Gastroesophageal sphincter (tissue), 4 donors: ENCODE measurements around the gene WDR27. TPM values are rescaled to one million over a fixed set of nuclear protein-coding genes. Genes with fewer than 3 reads are reported as not detected.

ENCODE experiments used
- ATAC-seq: fragments of 150-250 bp; one replicate; pipeline ENCODE4 v1.9.1; 2016; ENCODE audit warnings: mild to moderate bottlenecking, moderate library complexity
- H3K27ac ChIP-seq, 4 donors: fragments of 200-600 bp; sonication (generic) in 3 of 4; 1 replicate in 3 of 4; 2 replicates in 1 of 4; pipeline ENCODE4 v1.5.1; 2016 to 2019
- H3K27me3 ChIP-seq: fragments of 200-600 bp; sonication (generic); one replicate; pipeline ENCODE4 v1.5.1; 2019
- H3K36me3 ChIP-seq, 2 donors: fragments of 200-600 bp; sonication (generic); one replicate each; pipeline ENCODE4 v1.5.1; 2019; ENCODE audit warnings: control low read depth in 1 of 2
- H3K4me1 ChIP-seq, 3 donors: fragments of 200-600 bp; sonication (generic); 1 replicate in 2 of 3; 2 replicates in 1 of 3; pipeline ENCODE4 v1.5.1; 2016 to 2019; ENCODE audit warnings: control low read depth in 2 of 3
- H3K4me3 ChIP-seq, 2 donors: fragments of 200-600 bp; sonication (generic); one replicate each; pipeline ENCODE4 v1.5.1; 2019; ENCODE audit warnings: mild to moderate bottlenecking in 1 of 2, moderate library complexity in 1 of 2
- H3K9me3 ChIP-seq, 3 donors: fragments of 200-600 bp; sonication (generic); one replicate each; pipeline ENCODE4 v1.5.1; 2017 to 2019; ENCODE audit warnings: control low read depth in 2 of 3
- EP300 ChIP-seq: sonication (generic); formaldehyde crosslinking; IDR thresholded peaks from one replicate; pipeline ENCODE4 v1.6.1; 2017; ENCODE audit warnings: antibody characterized with exemption, mild to moderate bottlenecking
- POLR2A ChIP-seq, 2 donors: fragments of 450-650 bp; IDR thresholded peaks; one replicate each; pipeline ENCODE4 v1.6.1; 2017; ENCODE audit warnings: antibody characterized with exemption in 2 of 2, mild to moderate bottlenecking in 2 of 2, moderate library complexity in 1 of 2
- POLR2AphosphoS5 ChIP-seq: sonication (generic); formaldehyde crosslinking; IDR thresholded peaks from one replicate; pipeline ENCODE4 v1.6.1; 2017; ENCODE audit warnings: antibody characterized with exemption
- WGBS, 2 donors: methylation state at CpG; one replicate each; pipeline ENCODE4 v1.1.5; 2018; ENCODE audit warnings: low coverage in 1 of 2; 5-methylcytosine and 5-hydroxymethylcytosine counted together
- total RNA-seq, 4 donors: library from RNA; depleted of rRNA; stranded (reverse); fragments of >200 nt; gene quantifications; one replicate each; pipeline ENCODE4 v1.1.0, GENCODE V29; 2016
- TF ChIP-seq, protein P1 (sequence below), 4 experiments: fragments of 200-600 bp in 2 of 4; fragments of 450-650 bp in 2 of 4; sonication (generic) in 1 of 4; IDR thresholded peaks; one replicate each; pipeline ENCODE4 v1.5.1; 2017 to 2019; ENCODE audit warnings: antibody characterized with exemption in 4 of 4, mild to moderate bottlenecking in 2 of 4, moderate library complexity in 2 of 4

The WDR27 gene
- total RNA-seq, 4 donors from 2014 or later, result 10.0 to 35.0 (median 20.7) TPM

DNA sequence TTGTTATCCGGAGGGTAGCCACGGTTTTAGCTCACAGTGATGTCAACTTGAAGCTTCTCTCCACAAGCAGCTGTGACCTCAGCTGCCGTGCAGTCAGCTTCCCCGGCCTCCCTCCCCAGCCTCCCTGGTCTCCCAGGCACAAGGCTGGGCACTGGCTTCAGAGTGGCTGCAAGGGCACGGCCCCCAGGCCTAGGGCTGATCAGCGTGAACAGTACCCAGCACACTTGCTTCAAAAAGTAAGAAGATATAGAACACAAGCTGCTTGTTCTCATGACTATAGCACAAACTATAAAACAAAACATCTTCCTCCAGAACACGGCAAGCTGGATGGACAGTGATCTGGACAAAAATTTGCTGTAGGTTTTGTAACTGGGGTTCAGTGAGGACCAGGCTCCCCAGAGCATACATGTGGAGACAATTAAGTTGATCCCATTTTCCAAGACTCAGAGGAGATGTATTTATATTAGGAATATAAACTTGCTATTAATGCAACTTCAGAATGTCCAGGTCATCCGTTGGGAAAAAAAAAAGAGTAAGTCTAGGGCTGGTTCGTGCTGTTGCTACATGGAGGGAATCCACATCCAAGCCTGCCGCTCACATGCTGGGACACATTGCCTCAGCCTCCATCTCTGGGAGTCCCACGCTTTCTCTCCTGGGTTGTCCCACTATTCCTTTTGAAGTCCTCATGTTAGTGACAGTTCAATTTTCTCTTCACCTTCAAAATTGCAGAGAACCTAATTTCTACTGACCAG lies 248.8 kb downstream of the WDR27 start:
- Histone ChIP-seq H3K4me1 (peaks cover 0 to 11% (median 0%) of the 10 kb centered on the region in 3 donors), H3K9me3 (no peaks in the 10 kb centered on the region), H3K27ac (peak overlapping the region; percentile 15 to 79 (median 76)), H3K27me3 (no peaks in the 10 kb centered on the region), H3K4me3 (peak overlapping the region; percentile 39 to 47), H3K36me3 (peaks cover 0 to 3% of the 10 kb centered on the region in 2 donors)
- ATAC-seq, result no peak
- 59 to 80% methylated on average over 5 to 9 of the region's 11 CpGs for WGBS, 2 donors
- TF ChIP-seq POLR2A (IDR thresholded peaks at IDR 0.05) (no peak), POLR2AphosphoS5 (no peak), EP300 (no peak)
- TF ChIP-seq, protein P1, sequence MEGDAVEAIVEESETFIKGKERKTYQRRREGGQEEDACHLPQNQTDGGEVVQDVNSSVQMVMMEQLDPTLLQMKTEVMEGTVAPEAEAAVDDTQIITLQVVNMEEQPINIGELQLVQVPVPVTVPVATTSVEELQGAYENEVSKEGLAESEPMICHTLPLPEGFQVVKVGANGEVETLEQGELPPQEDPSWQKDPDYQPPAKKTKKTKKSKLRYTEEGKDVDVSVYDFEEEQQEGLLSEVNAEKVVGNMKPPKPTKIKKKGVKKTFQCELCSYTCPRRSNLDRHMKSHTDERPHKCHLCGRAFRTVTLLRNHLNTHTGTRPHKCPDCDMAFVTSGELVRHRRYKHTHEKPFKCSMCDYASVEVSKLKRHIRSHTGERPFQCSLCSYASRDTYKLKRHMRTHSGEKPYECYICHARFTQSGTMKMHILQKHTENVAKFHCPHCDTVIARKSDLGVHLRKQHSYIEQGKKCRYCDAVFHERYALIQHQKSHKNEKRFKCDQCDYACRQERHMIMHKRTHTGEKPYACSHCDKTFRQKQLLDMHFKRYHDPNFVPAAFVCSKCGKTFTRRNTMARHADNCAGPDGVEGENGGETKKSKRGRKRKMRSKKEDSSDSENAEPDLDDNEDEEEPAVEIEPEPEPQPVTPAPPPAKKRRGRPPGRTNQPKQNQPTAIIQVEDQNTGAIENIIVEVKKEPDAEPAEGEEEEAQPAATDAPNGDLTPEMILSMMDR (IDR thresholded peaks at IDR 0.05), result no peak

- Histone ChIP-seq H3K36me3 (peaks cover 0 to 3% of the 10 kb centered on the region in 2 donors), H3K9me3 (no peaks in the 10 kb centered on the region), H3K27me3 (no peaks in the 10 kb centered on the region), H3K27ac (peak overlapping the region; percentile 15 to 79 (median 76)), H3K4me3 (peak overlapping the region; percentile 39 to 47), H3K4me1 (peaks cover 0 to 11% (median 0%) of the 10 kb centered on the region in 3 donors)
- 33 to 34% methylated on average over 13 to 33 of the region's 36 CpGs for WGBS, 2 donors
- TF ChIP-seq EP300 (no peak), POLR2AphosphoS5 (peak; percentile 53), POLR2A (IDR thresholded peaks at IDR 0.05) (no peak)
- TF ChIP-seq, protein P1 (IDR thresholded peaks at IDR 0.05), result no peak
- ATAC-seq, result peak; percentile 81
Observed at GRCh38 chr6:169452117-169452868, 249.5 kb downstream of the WDR27 start.

GRCh38 chr6:169451065-169451838 lies 250.6 kb downstream of the WDR27 start:
- no peak for ATAC-seq
- Histone ChIP-seq H3K27ac (peak overlapping the region in 2 of 4 donors; percentile 77 to 79), H3K27me3 (no peaks in the 10 kb centered on the region), H3K4me3 (peak overlapping the region; percentile 39 to 47), H3K36me3 (peaks cover 0 to 3% of the 10 kb centered on the region in 2 donors), H3K4me1 (peaks cover 0 to 11% (median 0%) of the 10 kb centered on the region in 3 donors), H3K9me3 (no peaks in the 10 kb centered on the region)
- TF ChIP-seq, protein P1 (IDR thresholded peaks at IDR 0.05), result no peak
- TF ChIP-seq POLR2A (IDR thresholded peaks at IDR 0.05), result no peak
- no peak for TF ChIP-seq EP300
- no peak for TF ChIP-seq POLR2AphosphoS5
- 79 to 84% methylated on average over 13 to 14 of the region's 14 CpGs for WGBS, 2 donors

DNA sequence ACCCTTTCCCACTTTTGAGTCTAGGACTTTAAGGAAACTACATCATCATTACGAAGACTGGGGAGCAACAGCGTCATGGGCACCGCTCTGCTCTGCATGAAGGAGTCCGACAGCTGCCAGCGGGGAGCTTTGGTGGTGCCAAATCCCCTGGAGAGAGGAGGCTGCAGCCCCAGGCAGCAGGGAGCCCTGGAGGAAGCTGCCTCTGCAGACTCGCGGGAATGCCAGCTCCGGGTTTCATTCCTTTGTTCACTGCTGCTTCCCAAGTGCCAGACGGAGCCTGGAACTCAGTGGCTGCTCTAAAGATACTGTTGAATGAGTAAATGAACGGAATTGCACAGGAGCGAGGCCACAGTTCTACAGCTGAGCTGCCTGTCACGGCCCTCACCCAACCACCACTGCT lies 251.7 kb downstream of the WDR27 start:
- no peaks in the 10 kb centered on the region for H3K9me3 ChIP-seq
- no peak overlapping the region for H3K27ac ChIP-seq
- peaks cover 0 to 11% (median 0%) of the 10 kb centered on the region in 3 donors for H3K4me1 ChIP-seq
- TF ChIP-seq POLR2AphosphoS5 (no peak), POLR2A (IDR thresholded peaks at IDR 0.05) (no peak), EP300 (no peak)
- TF ChIP-seq, protein P1 (IDR thresholded peaks at IDR 0.05), result no peak
- ATAC-seq, result no peak
- H3K27me3 ChIP-seq, result no peaks in the 10 kb centered on the region
- WGBS, 2 donors, result 80 to 94% methylated on average over 3 to 6 of the region's 12 CpGs
- H3K36me3 ChIP-seq, result peaks cover 0 to 11% of the 10 kb centered on the region in 2 donors
- H3K4me3 ChIP-seq, result no peak overlapping the region
